Breast epithelium (tissue), 3 donors: Measurements from ENCODE around the gene ATP8B1.

Source experiments
- CTCF ChIP-seq, 3 donors: fragments of 450-650 bp; IDR thresholded peaks; one replicate each; pipeline ENCODE4 v1.5.1; 2016 to 2017; ENCODE audit warnings: antibody characterized with exemption in 3 of 3, mild to moderate bottlenecking in 3 of 3, moderate library complexity in 3 of 3
- POLR2AphosphoS5 ChIP-seq, 3 donors: sonication (generic); formaldehyde crosslinking; IDR thresholded peaks; one replicate each; pipeline ENCODE4 v1.6.1; 2017; ENCODE audit warnings: antibody characterized with exemption in 3 of 3

- TF ChIP-seq CTCF (IDR thresholded peaks at IDR 0.05), result no peak
- TF ChIP-seq POLR2AphosphoS5 (IDR thresholded peaks at IDR 0.05), result no peak
Observed at GRCh38 chr18:57802213-57803102, 657 bp downstream of the ATP8B1 start.
